HG02852 (cell line): Measurements from ENCODE around the gene ZBTB25.

Experiments used
- ATAC-seq: cut with Tn5 transposase; IDR thresholded peaks from one replicate; pipeline ENCODE4 v1.9.1; 2021; ENCODE audit warnings: mild to moderate bottlenecking, moderate library complexity; ENCODE audit not compliant: unreplicated experiment

ZBTB25 gene

GRCh38 chr14:64444140-64444539, 59.5 kb downstream of the ZBTB25 start:
- no peak for ATAC-seq

GRCh38 chr14:64442300-64442988, 61.2 kb downstream of the ZBTB25 start:
- ATAC-seq = no peak

GRCh38 chr14:64440494-64440893, 63.1 kb downstream of the ZBTB25 start:
- no peak for ATAC-seq

- no peak for ATAC-seq
These were observed 64.5 kb downstream of the ZBTB25 start for GRCh38 chr14:64439141-64439540.

GRCh38 chr14:64438181-64438841, 65.3 kb downstream of the ZBTB25 start:
- no peak for ATAC-seq

- no peak for ATAC-seq
These were observed 69.1 kb downstream of the ZBTB25 start for GRCh38 chr14:64434528-64434927.

GRCh38 chr14:64423987-64424386, 79.7 kb downstream of the ZBTB25 start:
- no peak for ATAC-seq

GRCh38 chr14:64422756-64423155, 80.9 kb downstream of the ZBTB25 start:
- ATAC-seq = no peak

- ATAC-seq = no peak
These were observed 81.6 kb downstream of the ZBTB25 start for GRCh38 chr14:64422005-64422404.

- ATAC-seq = no peak
These were observed 82.5 kb downstream of the ZBTB25 start for GRCh38 chr14:64421166-64421565.

- no peak for ATAC-seq
These were observed 84.6 kb downstream of the ZBTB25 start for GRCh38 chr14:64419003-64419402.

GRCh38 chr14:64417771-64418125, 85.9 kb downstream of the ZBTB25 start:
- no peak for ATAC-seq

- ATAC-seq = no peak
These were observed 86.4 kb downstream of the ZBTB25 start for GRCh38 chr14:64417055-64417770.

- ATAC-seq = no peak
These were observed 87.2 kb downstream of the ZBTB25 start for GRCh38 chr14:64416348-64416932.

- ATAC-seq = no peak
These were observed 91.4 kb downstream of the ZBTB25 start for GRCh38 chr14:64412237-64412636.

GRCh38 chr14:64411001-64411400, 92.6 kb downstream of the ZBTB25 start:
- no peak for ATAC-seq

- ATAC-seq = no peak
These were observed 93.4 kb downstream of the ZBTB25 start for GRCh38 chr14:64410084-64410774.

GRCh38 chr14:64409126-64409920, 94.3 kb downstream of the ZBTB25 start:
- ATAC-seq = peak; percentile 42

GRCh38 chr14:64407329-64407728, 96.3 kb downstream of the ZBTB25 start:
- ATAC-seq = no peak

- no peak for ATAC-seq
These were observed 98.3 kb downstream of the ZBTB25 start for GRCh38 chr14:64405295-64405694.
